ENCODE data around the gene GUK1. TPM values are rescaled to one million over a fixed set of nuclear protein-coding genes. Genes with fewer than 3 reads are reported as not detected.
A peak's percentile ranks its signal among the peaks of the same experiment; 100 is the strongest.

GUK1 gene
- total RNA-seq, 2 experiments from 2014 or later = 375 to 376 TPM

GRCh38 chr1:228160201-228160761 is 20.2 kb downstream of the GUK1 start:
- no peak overlapping the region for H3K4me3 Mint-ChIP-seq
- peaks cover 48% of the 10 kb centered on the region for H3K4me1 Mint-ChIP-seq (ENCODE audit: low read depth)
- ChIA-PET POLR2A (no interaction called here), CTCF (no interaction called here)
- peaks cover 5% of the 10 kb centered on the region for H3K36me3 Mint-ChIP-seq (ENCODE audit: low read depth)
- no peaks in the 10 kb centered on the region for H3K9me3 Mint-ChIP-seq
- DNase-seq (no peak), ATAC-seq (no peak)
- intact Hi-C loops (cut with micrococcal nuclease) = no loop called here
- no peak for TF ChIP-seq CTCF (IDR thresholded peaks at IDR 0.05)
- H3K27me3 Mint-ChIP-seq = no peaks in the 10 kb centered on the region
- no peak overlapping the region for H3K27ac Mint-ChIP-seq

GRCh38 chr1:228161362-228161761 is 21.3 kb downstream of the GUK1 start:
- Mint-ChIP-seq H3K4me1 (ENCODE audit: low read depth) (peaks cover 37% of the 10 kb centered on the region), H3K4me3 (no peak overlapping the region), H3K27ac (peak overlapping the region; percentile 56), H3K36me3 (ENCODE audit: low read depth) (peaks cover 5% of the 10 kb centered on the region), H3K27me3 (no peaks in the 10 kb centered on the region), H3K9me3 (no peaks in the 10 kb centered on the region)
- POLR2A ChIA-PET = interaction anchor here (6.6 kb wide), 1 partner anchor 20 kb away, joined by 59 read pairs; the partner anchor contains the start of gene GUK1
- CTCF ChIA-PET = interaction anchor here (1.7 kb wide), 1 partner anchor 162 kb away, joined by 4 read pairs; no protein-coding TSS in a partner anchor
- no peak for ATAC-seq
- no peak for TF ChIP-seq CTCF (IDR thresholded peaks at IDR 0.05)
- no peak for DNase-seq
- intact Hi-C loops (cut with micrococcal nuclease) = no loop called here

GRCh38 chr1:228161866-228162265 is 21.8 kb downstream of the GUK1 start:
- DNase-seq = no peak
- POLR2A ChIA-PET = interaction anchor here (1.2 to 6.6 kb wide), 2 partner anchors 10 to 21 kb away, joined by 4 to 59 read pairs; partner anchors contain the start of gene GUK1

GRCh38 chr1:228162286-228163006 is 22.4 kb downstream of the GUK1 start:
- ChIA-PET POLR2A (interaction anchor here (1.2 to 6.6 kb wide), 2 partner anchors 11 to 21 kb away, joined by 4 to 59 read pairs; partner anchors contain the start of gene GUK1), CTCF (interaction anchor here (0.7 to 1.7 kb wide), 3 partner anchors 20 to 163 kb away, joined by 3 to 4 read pairs (median 4); no protein-coding TSS in a partner anchor)
- intact Hi-C loops (cut with micrococcal nuclease) = no loop called here
- no peak for ATAC-seq
- Mint-ChIP-seq H3K9me3 (no peaks in the 10 kb centered on the region), H3K4me3 (no peak overlapping the region), H3K4me1 (ENCODE audit: low read depth) (peaks cover 33% of the 10 kb centered on the region), H3K27ac (peak overlapping the region; percentile 93), H3K27me3 (no peaks in the 10 kb centered on the region), H3K36me3 (ENCODE audit: low read depth) (peaks cover 5% of the 10 kb centered on the region)
- DNase-seq = no peak
- TF ChIP-seq CTCF (IDR thresholded peaks at IDR 0.05) = no peak

More at GRCh38 chr1:228161866-228162265, 21.8 kb downstream of the GUK1 start:
- H3K9me3 Mint-ChIP-seq = no peaks in the 10 kb centered on the region
- H3K36me3 Mint-ChIP-seq (ENCODE audit: low read depth) = peaks cover 5% of the 10 kb centered on the region
- CTCF ChIA-PET = interaction anchor here (1.3 to 1.7 kb wide), 2 partner anchors 26 to 162 kb away, joined by 3 to 4 read pairs; no protein-coding TSS in a partner anchor
- TF ChIP-seq CTCF (IDR thresholded peaks at IDR 0.05) = no peak
- H3K27me3 Mint-ChIP-seq = no peaks in the 10 kb centered on the region
- no peak for ATAC-seq
- H3K27ac Mint-ChIP-seq = peak overlapping the region; percentile 93
- H3K4me1 Mint-ChIP-seq (ENCODE audit: low read depth) = peaks cover 36% of the 10 kb centered on the region
- intact Hi-C loops (cut with micrococcal nuclease) = no loop called here
- no peak overlapping the region for H3K4me3 Mint-ChIP-seq
